H1 (cell line): ENCODE measurements around the gene CCDC152. TPM values are rescaled to one million over a fixed set of nuclear protein-coding genes. Genes with fewer than 3 reads are reported as not detected.

Experiments used
- CTCF ChIA-PET: fragments of 300-600 bp; sonication (Branson Sonifier 250); formaldehyde crosslinking; loops from one replicate; lab custom pipeline; 2021; ENCODE audit not compliant: partially characterized antibody; lab: Charles Lee
- POLR2A ChIA-PET: fragments of 300-600 bp; sonication (Branson Sonifier 250); formaldehyde crosslinking; loops from one replicate; lab custom pipeline; 2021; ENCODE audit warnings: inconsistent platforms; ENCODE audit not compliant: partially characterized antibody; lab: Charles Lee
- DNase-seq, 2 experiments: peaks; one replicate each; pipeline versions ENCODE4 v3.0.0 to v3.0.0-alpha.2; 2010 to 2022; ENCODE audit warnings: low spot score in 2 of 2, low read depth in 1 of 2, mixed read lengths in 1 of 2
- FAIRE-seq: peaks from 2 replicates; lab custom pipeline; 2011; peaks lifted over from hg19 to GRCh38; lab: Jason Lieb, UNC
- H2AFZ ChIP-seq: 2 replicates; pipeline ENCODE4 v1.8.1; 2012; ENCODE audit warnings: low read length, inconsistent platforms
- H2AK5ac ChIP-seq: 2 replicates; pipeline ENCODE4 v1.6.1; 2013; ENCODE audit warnings: low read depth, low read length
- H2BK120ac ChIP-seq: replicated peaks from 2 replicates; pipeline ENCODE3; 2013; ENCODE audit warnings: low read depth, low read length, inconsistent platforms
- H2BK12ac ChIP-seq: 2 replicates; pipeline ENCODE4 v1.6.1; 2013; ENCODE audit warnings: low read depth, low read length
- H2BK15ac ChIP-seq: 2 replicates; pipeline ENCODE4 v1.6.1; 2013; ENCODE audit warnings: low read length
- H2BK20ac ChIP-seq: 2 replicates; pipeline ENCODE4 v1.6.1; 2013; ENCODE audit warnings: low read length
- H2BK5ac ChIP-seq: 2 replicates; pipeline ENCODE4 v1.6.1; 2013; ENCODE audit warnings: low read depth, low read length
- H3K14ac ChIP-seq: 2 replicates; pipeline ENCODE4 v1.6.1; 2013; ENCODE audit warnings: inconsistent platforms; ENCODE audit not compliant: insufficient read length
- H3K18ac ChIP-seq: 2 replicates; pipeline ENCODE4 v1.6.1; 2013; ENCODE audit warnings: low read length; ENCODE audit errors: extremely low read depth
- H3K23ac ChIP-seq: 2 replicates; pipeline ENCODE4 v1.6.1; 2013; ENCODE audit warnings: inconsistent platforms; ENCODE audit not compliant: insufficient read length
- H3K23me2 ChIP-seq: 2 replicates; pipeline ENCODE4 v1.6.1; 2013; ENCODE audit warnings: low read depth, low read length
- H3K27ac ChIP-seq: 2 replicates; pipeline ENCODE4 v1.6.1; 2011; ENCODE audit warnings: low read depth, low read length, inconsistent platforms
- H3K27me3 ChIP-seq, 4 experiments: replicated peaks in 1 of 4; 1 replicate in 1 of 4; 2 replicates in 3 of 4; pipeline versions ENCODE4 v1.6.1 to v1.8.1; 2011 to 2013; ENCODE audit warnings: low read length in 3 of 4, mild to moderate bottlenecking in 3 of 4, inconsistent platforms in 2 of 4, mixed read lengths in 2 of 4, moderate library complexity in 1 of 4; ENCODE audit not compliant: control insufficient read depth in 3 of 4, insufficient read depth in 3 of 4; ENCODE audit errors: extremely low read depth in 1 of 4
- H3K36me3 ChIP-seq, 4 experiments: 2 replicates each; pipeline versions ENCODE4 v1.6.1 to v1.8.1; 2011 to 2013; ENCODE audit warnings: mild to moderate bottlenecking in 4 of 4, low read length in 3 of 4, moderate library complexity in 2 of 4, control low read depth in 1 of 4, inconsistent platforms in 1 of 4; ENCODE audit not compliant: insufficient read depth in 4 of 4, control insufficient read depth in 2 of 4
- H3K4ac ChIP-seq: replicated peaks from 2 replicates; pipeline ENCODE3; 2013; ENCODE audit warnings: low read length, low read depth, mixed read lengths, inconsistent platforms; ENCODE audit not compliant: insufficient read length
- H3K4me1 ChIP-seq, 4 experiments: replicated peaks in 1 of 4; 1 replicate in 1 of 4; 2 replicates in 3 of 4; pipeline versions ENCODE4 v1.6.1 to v1.8.1; 2011 to 2013; ENCODE audit warnings: low read length in 3 of 4, inconsistent platforms in 2 of 4, mixed read lengths in 1 of 4; ENCODE audit not compliant: insufficient read depth in 4 of 4, control insufficient read depth in 3 of 4
- H3K4me2 ChIP-seq, 2 experiments: 2 replicates each; pipeline versions ENCODE4 v1.6.1 to v1.8.1; 2011 to 2013; ENCODE audit warnings: low read depth in 2 of 2, low read length in 2 of 2, control low read depth in 1 of 2, inconsistent platforms in 1 of 2, mild to moderate bottlenecking in 1 of 2; ENCODE audit not compliant: insufficient read depth in 1 of 2
- H3K4me3 ChIP-seq, 4 experiments: fragments of 200-600, 300-600 bp in 1 of 4; sonication (generic), shearing (Covaris generic), sonication (Bioruptor Twin) in 1 of 4; 2 replicates each; pipeline versions ENCODE4 v1.5.1 to v1.8.1; 2011 to 2016; ENCODE audit warnings: low read length in 4 of 4, low read depth in 3 of 4, control low read depth in 2 of 4, inconsistent platforms in 2 of 4, mild to moderate bottlenecking in 2 of 4, mixed read lengths in 1 of 4, moderate library complexity in 1 of 4; ENCODE audit not compliant: insufficient read depth in 2 of 4; ENCODE audit errors: extremely low read depth in 1 of 4
- H3K56ac ChIP-seq: replicated peaks from 2 replicates; pipeline ENCODE3; 2013; ENCODE audit warnings: low read depth, mild to moderate bottlenecking, mixed read lengths, low read length, inconsistent platforms; ENCODE audit not compliant: insufficient read length
- H3K79me1 ChIP-seq: 2 replicates; pipeline ENCODE4 v1.6.1; 2013; ENCODE audit warnings: low read depth, low read length, control low read depth
- H3K79me2 ChIP-seq, 2 experiments: 2 replicates each; pipeline versions ENCODE4 v1.6.1 to v1.8.1; 2012 to 2013; ENCODE audit warnings: low read length in 2 of 2, mild to moderate bottlenecking in 2 of 2, inconsistent platforms in 1 of 2; ENCODE audit not compliant: insufficient read depth in 2 of 2, control insufficient read depth in 1 of 2
- H3K9ac ChIP-seq, 4 experiments: replicated peaks in 1 of 4; 1 replicate in 1 of 4; 2 replicates in 3 of 4; pipeline versions ENCODE4 v1.6.1 to v1.8.1; 2011 to 2013; ENCODE audit warnings: low read depth in 3 of 4, low read length in 3 of 4, control low read depth in 2 of 4, mild to moderate bottlenecking in 2 of 4, moderate library complexity in 2 of 4, inconsistent platforms in 1 of 4; ENCODE audit errors: extremely low read depth in 1 of 4
- H3K9me3 ChIP-seq, 2 experiments: 2 replicates each; pipeline versions ENCODE4 v1.6.1 to v1.8.1; 2012 to 2013; ENCODE audit warnings: mild to moderate bottlenecking in 2 of 2, moderate library complexity in 2 of 2, control low read depth in 1 of 2, inconsistent platforms in 1 of 2, low read depth in 1 of 2, low read length in 1 of 2, mixed read lengths in 1 of 2; ENCODE audit not compliant: insufficient read depth in 2 of 2
- H4K20me1 ChIP-seq, 2 experiments: replicated peaks in 1 of 2; 2 replicates each; pipeline versions ENCODE3 to v1.8.1; 2011 to 2013; ENCODE audit warnings: inconsistent platforms in 2 of 2, low read length in 2 of 2, mild to moderate bottlenecking in 1 of 2; ENCODE audit not compliant: insufficient read depth in 2 of 2, control insufficient read depth in 1 of 2
- H4K5ac ChIP-seq: 2 replicates; pipeline ENCODE4 v1.6.1; 2013; ENCODE audit warnings: low read length, low read depth, mixed read lengths, inconsistent platforms; ENCODE audit not compliant: insufficient read length
- H4K8ac ChIP-seq: 2 replicates; pipeline ENCODE4 v1.8.0; 2013; ENCODE audit warnings: mild to moderate bottlenecking, moderate library complexity, low read length, inconsistent platforms; ENCODE audit not compliant: insufficient read depth; ENCODE audit errors: extremely low read depth
- H4K91ac ChIP-seq: replicated peaks from 2 replicates; pipeline ENCODE3; 2013; ENCODE audit warnings: low read length, mixed read lengths, inconsistent platforms; ENCODE audit not compliant: insufficient read length
- CBX8 ChIP-seq: fragments of 300-800, 300-1000 bp; sonication (generic); IDR thresholded peaks from 2 replicates; pipeline ENCODE4 v1.7.1; 2016; ENCODE audit warnings: low read depth, low read length, borderline replicate concordance
- CEBPB ChIP-seq: IDR thresholded peaks from 2 replicates; pipeline ENCODE4 v1.6.1; 2012; ENCODE audit warnings: low read depth, low read length
- EGR1 ChIP-seq: IDR thresholded peaks from 2 replicates; pipeline ENCODE4 v1.6.1; 2011; ENCODE audit warnings: low read depth, low read length, borderline replicate concordance
- FOSL1 ChIP-seq: IDR thresholded peaks from 2 replicates; pipeline ENCODE4 v1.6.1; 2011; ENCODE audit warnings: mild to moderate bottlenecking, low read depth, low read length, moderate library complexity; ENCODE audit not compliant: insufficient read depth
- HDAC6 ChIP-seq: IDR thresholded peaks from one replicate; pipeline ENCODE4 v1.7.1; 2012; ENCODE audit warnings: low read depth, mild to moderate bottlenecking, inconsistent platforms, low read length, moderate library complexity
- NANOG ChIP-seq: IDR thresholded peaks from 2 replicates; pipeline ENCODE4 v1.6.1; 2011; ENCODE audit warnings: low read length, low read depth, mild to moderate bottlenecking, inconsistent platforms; ENCODE audit not compliant: insufficient read depth, poor library complexity, severe bottlenecking
- NRF1 ChIP-seq: IDR thresholded peaks from 2 replicates; pipeline ENCODE4 v1.6.1; 2011; ENCODE audit warnings: mild to moderate bottlenecking, low read depth, low read length, improper control_type of control experiment
- POU5F1 ChIP-seq: IDR thresholded peaks from 2 replicates; pipeline ENCODE4 v1.6.1; 2011; ENCODE audit warnings: low read depth, mild to moderate bottlenecking, low read length, moderate library complexity
- RBBP5 ChIP-seq: IDR thresholded peaks from 2 replicates; pipeline ENCODE4 v1.7.1; 2012; ENCODE audit warnings: low read depth, mild to moderate bottlenecking, inconsistent platforms, low read length, moderate library complexity, borderline replicate concordance
- RNF2 ChIP-seq: fragments of 200-900, 300-1000 bp; sonication (generic); IDR thresholded peaks from 2 replicates; pipeline ENCODE4 v1.7.1; 2016; ENCODE audit warnings: borderline replicate concordance, low read depth, mild to moderate bottlenecking, antibody characterized with exemption, low read length; ENCODE audit not compliant: poor library complexity, severe bottlenecking; ENCODE audit errors: missing control alignments
- SIX5 ChIP-seq: IDR thresholded peaks from 2 replicates; pipeline ENCODE4 v1.6.1; 2011; ENCODE audit warnings: mild to moderate bottlenecking, low read depth, low read length
- WGBS, 2 experiments: shearing (Covaris generic) in 1 of 2; methylation state at CpG; one replicate each; pipeline versions ENCODE4 v1.1.6 to v1.1.7; 2013 to 2015; ENCODE audit warnings: low lambda C conversion rate in 2 of 2, mixed read lengths in 2 of 2, inconsistent platforms in 1 of 2, low coverage in 1 of 2, missing lambda C conversion rate in 1 of 2; ENCODE audit not compliant: insufficient replicate concordance in 2 of 2, insufficient coverage in 1 of 2, insufficient read length in 1 of 2; ENCODE audit errors: extremely low coverage in 1 of 2, missing lambda C conversion rate in 1 of 2; 5-methylcytosine and 5-hydroxymethylcytosine counted together
- polyA plus RNA-seq, 7 experiments: library from polyadenylated mRNA; depleted of rRNA in 3 of 7; stranded (reverse) in 5 of 7; unstranded in 2 of 7; fragments of >200 nt in 5 of 7; fragments of 200-250 nt in 2 of 7; gene quantifications; 1 replicate in 5 of 7; 2 replicates in 1 of 7; 4 replicates in 1 of 7; pipeline versions ENCODE4 v1.2.1 to v1.2.3, GENCODE V29; 2011 to 2013; ENCODE audit warnings: missing spikeins in 2 of 7, mixed read lengths in 2 of 7
- total RNA-seq: library from RNA; stranded (reverse); fragmentation: NEBNext Ultra II Directional; extraction: Animal tissue kit (Norgen Biotek cat#: 25700); gene quantifications from 2 replicates; pipeline ENCODE4 v1.2.1, GENCODE V29; 2021
- TF ChIP-seq, protein P1 (sequence below): IDR thresholded peaks from 2 replicates; pipeline ENCODE4 v1.6.1; 2012; ENCODE audit warnings: inconsistent platforms

The CCDC152 gene
- total and polyA plus RNA-seq, 2 of the 8 experiments (the other 6 are each of a cell fraction or from before 2014, with no cell fraction given) = 2.6 to 9.5 TPM

- Histone ChIP-seq H3K9me3 (no peaks in the 10 kb centered on the region), H3K14ac (no peak overlapping the region), H3K56ac (no peak overlapping the region), H4K5ac (no peak overlapping the region), H2BK20ac (no peak overlapping the region), H4K20me1 (no peaks in the 10 kb centered on the region), H4K91ac (no peak overlapping the region), H3K4me3 (no peak overlapping the region), H2BK5ac (no peak overlapping the region), H3K23ac (no peak overlapping the region), H2AFZ (no peak overlapping the region), H3K9ac (no peak overlapping the region), H2AK5ac (no peak overlapping the region), H3K4me1 (no peaks in the 10 kb centered on the region), H3K4me2 (no peak overlapping the region), H3K27ac (no peak overlapping the region), H2BK120ac (no peak overlapping the region), H3K4ac (no peak overlapping the region), H2BK12ac (no peak overlapping the region)
- no peak for FAIRE-seq
- WGBS, 2 experiments = 75% methylated on average over 2 of the region's 2 CpGs; no CpG with 5 or more reads in 1 of the 2 experiments
- TF ChIP-seq RBBP5 = no peak
- TF ChIP-seq SIX5 = no peak
- TF ChIP-seq CEBPB = no peak
- TF ChIP-seq EGR1 = no peak
- TF ChIP-seq CBX8 = no peak
- TF ChIP-seq POU5F1 = no peak
- TF ChIP-seq, protein P1, sequence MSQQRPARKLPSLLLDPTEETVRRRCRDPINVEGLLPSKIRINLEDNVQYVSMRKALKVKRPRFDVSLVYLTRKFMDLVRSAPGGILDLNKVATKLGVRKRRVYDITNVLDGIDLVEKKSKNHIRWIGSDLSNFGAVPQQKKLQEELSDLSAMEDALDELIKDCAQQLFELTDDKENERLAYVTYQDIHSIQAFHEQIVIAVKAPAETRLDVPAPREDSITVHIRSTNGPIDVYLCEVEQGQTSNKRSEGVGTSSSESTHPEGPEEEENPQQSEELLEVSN = no peak
- no peak for TF ChIP-seq FOSL1
- TF ChIP-seq NRF1 = no peak
- no peak for TF ChIP-seq RNF2
- TF ChIP-seq HDAC6 = no peak
- TF ChIP-seq NANOG = no peak
- TF ChIP-seq, all 59 proteins: peak for 0
- no peaks in the 10 kb centered on the region; the same call in 1 of the 2 replicates for H3K23me2 ChIP-seq
- no peak overlapping the region for H4K8ac ChIP-seq
- H3K79me2 ChIP-seq = no peaks in the 10 kb centered on the region
- H3K36me3 ChIP-seq = no peaks in the 10 kb centered on the region
- no peaks in the 10 kb centered on the region for H3K27me3 ChIP-seq
- ChIA-PET CTCF (no interaction called here), POLR2A (no interaction called here)
- H3K79me1 ChIP-seq = no peaks in the 10 kb centered on the region
- no peak for DNase-seq
- H2BK15ac ChIP-seq = no peak overlapping the region
- no peak overlapping the region for H3K18ac ChIP-seq
These were observed 65.9 kb downstream of the CCDC152 start for GRCh38 chr5:42822548-42822947.
